Neural cell (in vitro differentiated cells): ENCODE results near the gene TSPOAP1. TPM values are rescaled to one million over a fixed set of nuclear protein-coding genes. Genes with fewer than 3 reads are reported as not detected.

Experiments used
- H2AFZ ChIP-seq: fragments of 200-600, 300-800 bp; sonication (generic), shearing (Covaris generic); 2 replicates; pipeline ENCODE4 v1.6.0; 2014; ENCODE audit warnings: low read depth, mild to moderate bottlenecking, antibody characterized with exemption, low read length, moderate library complexity
- H3F3A ChIP-seq: fragments of 200-600 bp; shearing (Covaris generic); 2 replicates; pipeline ENCODE4 v1.6.1; 2016; ENCODE audit warnings: mild to moderate bottlenecking, moderate library complexity, mixed read lengths, antibody characterized with exemption, low read length; ENCODE audit not compliant: insufficient read depth, poor library complexity, severe bottlenecking
- H3K27ac ChIP-seq: fragments of 200-600, 300-800 bp; sonication (generic), shearing (Covaris generic); 2 replicates; pipeline ENCODE4 v1.5.1; 2014; ENCODE audit warnings: mild to moderate bottlenecking, low read length, moderate library complexity
- H3K27me3 ChIP-seq: fragments of 300-800, 200-600 bp; sonication (generic), shearing (Covaris generic); 2 replicates; pipeline ENCODE4 v1.6.0; 2014; ENCODE audit warnings: mild to moderate bottlenecking, low read depth, low read length, moderate library complexity; ENCODE audit not compliant: insufficient read depth
- H3K36me3 ChIP-seq: fragments of 300-800, 200-600 bp; sonication (generic), shearing (Covaris generic); 2 replicates; pipeline ENCODE4 v1.5.1; 2014; ENCODE audit warnings: mild to moderate bottlenecking, antibody characterized with exemption, low read length, moderate library complexity; ENCODE audit not compliant: insufficient read depth
- H3K4me2 ChIP-seq: fragments of 300-800, 200-600 bp; sonication (generic), shearing (Covaris generic); 2 replicates; pipeline ENCODE4 v1.6.0; 2014; ENCODE audit warnings: mild to moderate bottlenecking, low read length
- H3K4me3 ChIP-seq: fragments of 300-800, 200-600 bp; sonication (generic), shearing (Covaris generic); 2 replicates; pipeline ENCODE4 v1.5.1; 2014; ENCODE audit warnings: mild to moderate bottlenecking, low read length, moderate library complexity
- H3K79me2 ChIP-seq: fragments of 200-600 bp; shearing (Covaris generic); replicated peaks from 2 replicates; pipeline ENCODE4 v1.6.0; 2014; ENCODE audit warnings: mild to moderate bottlenecking, low read length, moderate library complexity; ENCODE audit not compliant: insufficient read depth
- H3K9ac ChIP-seq: fragments of 300-800, 200-600 bp; sonication (generic), shearing (Covaris generic); 2 replicates; pipeline ENCODE4 v1.6.1; 2016; ENCODE audit warnings: mild to moderate bottlenecking, low read length, mixed read lengths
- H3K9me2 ChIP-seq: fragments of 200-600 bp; shearing (Covaris generic); 2 replicates; pipeline ENCODE4 v1.6.1; 2016; ENCODE audit warnings: mild to moderate bottlenecking, low read length, mixed read lengths; ENCODE audit not compliant: insufficient read depth
- H3K9me3 ChIP-seq: fragments of 200-600, 300-800 bp; sonication (generic), shearing (Covaris generic); 2 replicates; pipeline ENCODE4 v1.6.1; 2016; ENCODE audit warnings: mild to moderate bottlenecking, mixed run types, low read length, moderate library complexity, mixed read lengths
- H4K20me1 ChIP-seq: fragments of 200-600 bp; shearing (Covaris generic); 2 replicates; pipeline ENCODE4 v1.6.1; 2016; ENCODE audit warnings: mild to moderate bottlenecking, mixed run types; ENCODE audit not compliant: insufficient read depth
- CTCF ChIP-seq: fragments of 450-650 bp; IDR thresholded peaks from 2 replicates; pipeline ENCODE4 v1.5.1; 2014; ENCODE audit warnings: antibody characterized with exemption, mild to moderate bottlenecking, moderate library complexity; ENCODE audit not compliant: poor library complexity, severe bottlenecking
- EP300 ChIP-seq: fragments of 450-650 bp; conservative IDR thresholded peaks from 2 replicates; pipeline ENCODE4 v1.6.1; 2014; ENCODE audit warnings: antibody characterized with exemption, mild to moderate bottlenecking, moderate library complexity; ENCODE audit not compliant: poor library complexity, severe bottlenecking
- EZH2 ChIP-seq: fragments of 200-600, 300-800 bp; shearing (Covaris generic), sonication (generic); IDR thresholded peaks from 2 replicates; pipeline ENCODE4 v1.6.1; 2014; ENCODE audit warnings: antibody characterized with exemption, low read length, borderline replicate concordance, mild to moderate bottlenecking; ENCODE audit not compliant: insufficient read depth, poor library complexity, severe bottlenecking
- MXI1 ChIP-seq: fragments of 450-650 bp; conservative IDR thresholded peaks from 2 replicates; pipeline ENCODE4 v1.6.1; 2014; ENCODE audit warnings: antibody characterized with exemption, mild to moderate bottlenecking; ENCODE audit not compliant: poor library complexity, severe bottlenecking
- POLR2AphosphoS5 ChIP-seq: IDR thresholded peaks from 2 replicates; pipeline ENCODE4 v1.6.1; 2012
- RAD21 ChIP-seq: fragments of 450-650 bp; conservative IDR thresholded peaks from 2 replicates; pipeline ENCODE4 v1.6.1; 2014; ENCODE audit warnings: antibody characterized with exemption, mild to moderate bottlenecking, moderate library complexity
- SMC3 ChIP-seq: fragments of 450-650 bp; conservative IDR thresholded peaks from 2 replicates; pipeline ENCODE4 v1.6.1; 2014; ENCODE audit warnings: antibody characterized with exemption, mild to moderate bottlenecking, moderate library complexity; ENCODE audit not compliant: poor library complexity
- TAF1 ChIP-seq: IDR thresholded peaks from 2 replicates; pipeline ENCODE4 v1.6.1; 2012; ENCODE audit warnings: low read depth
- polyA plus RNA-seq: library from polyadenylated mRNA; depleted of rRNA; stranded (reverse); fragments of >200 nt; gene quantifications from 2 replicates; pipeline ENCODE4 v1.2.3, GENCODE V29; 2014
- TF ChIP-seq, protein P1 (sequence below): IDR thresholded peaks from 2 replicates; pipeline ENCODE4 v1.6.1; 2012; ENCODE audit warnings: borderline replicate concordance

The TSPOAP1 gene
- polyA plus RNA-seq, 1 donor from 2014 or later = 103 TPM

DNA sequence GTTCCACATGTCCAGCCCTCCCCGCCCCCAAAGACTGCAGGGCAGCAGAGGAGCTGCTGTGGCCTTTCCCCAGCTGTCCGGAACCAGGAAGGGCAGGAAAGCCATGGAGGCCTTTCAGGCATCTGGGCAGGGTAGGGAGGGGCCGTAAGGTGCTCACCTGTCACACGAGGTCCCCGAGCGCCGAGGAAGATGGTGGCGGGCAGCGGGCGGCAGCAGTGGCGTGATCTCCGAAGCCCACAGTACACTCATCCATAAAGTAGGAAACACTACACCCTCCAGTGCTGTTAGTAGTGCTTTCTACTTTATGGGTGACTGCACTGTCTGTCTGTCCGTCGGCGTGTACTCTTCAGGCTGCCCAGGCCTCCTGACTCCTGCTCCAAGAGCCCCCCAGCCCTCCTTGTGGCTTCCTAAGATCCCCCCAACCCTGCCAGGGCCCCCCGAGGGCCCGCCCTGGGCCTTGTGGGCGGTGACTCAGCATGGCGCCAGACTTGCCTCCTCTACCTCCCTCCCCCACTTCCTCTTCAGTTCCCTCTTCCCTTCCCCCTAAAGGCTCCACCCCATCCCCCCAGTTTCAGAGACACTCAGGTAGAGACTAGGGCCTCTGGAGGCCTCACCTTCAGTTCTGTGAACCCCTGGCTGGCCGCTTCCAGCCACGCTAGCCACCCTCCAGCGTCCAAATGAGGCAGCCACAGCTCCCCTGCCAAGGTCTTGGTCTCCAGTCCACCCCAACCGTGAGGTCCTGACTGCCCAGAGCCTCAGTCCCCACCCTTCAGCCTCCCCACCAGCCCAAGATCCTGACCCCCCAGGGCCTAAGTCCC lies 2.6 kb upstream of the TSPOAP1 start:
- Histone ChIP-seq H3K4me2 (no peak overlapping the region), H3K4me3 (peak overlapping the region; percentile 83), H3K9me3 (no peaks in the 10 kb centered on the region), H3K9ac (no peak overlapping the region), H3K27me3 (no peaks in the 10 kb centered on the region), H3F3A (no peaks in the 10 kb centered on the region), H3K27ac (no peak overlapping the region), H3K9me2 (no peaks in the 10 kb centered on the region), H3K36me3 (no peaks in the 10 kb centered on the region), H4K20me1 (no peaks in the 10 kb centered on the region), H2AFZ (no peak overlapping the region), H3K79me2 (peaks cover 19% of the 10 kb centered on the region)
- TF ChIP-seq CTCF (no peak), TAF1 (no peak), EP300 (no peak), POLR2AphosphoS5 (no peak), EZH2 (no peak), MXI1 (no peak), SMC3 (no peak), RAD21 (no peak)
- TF ChIP-seq, protein P1, sequence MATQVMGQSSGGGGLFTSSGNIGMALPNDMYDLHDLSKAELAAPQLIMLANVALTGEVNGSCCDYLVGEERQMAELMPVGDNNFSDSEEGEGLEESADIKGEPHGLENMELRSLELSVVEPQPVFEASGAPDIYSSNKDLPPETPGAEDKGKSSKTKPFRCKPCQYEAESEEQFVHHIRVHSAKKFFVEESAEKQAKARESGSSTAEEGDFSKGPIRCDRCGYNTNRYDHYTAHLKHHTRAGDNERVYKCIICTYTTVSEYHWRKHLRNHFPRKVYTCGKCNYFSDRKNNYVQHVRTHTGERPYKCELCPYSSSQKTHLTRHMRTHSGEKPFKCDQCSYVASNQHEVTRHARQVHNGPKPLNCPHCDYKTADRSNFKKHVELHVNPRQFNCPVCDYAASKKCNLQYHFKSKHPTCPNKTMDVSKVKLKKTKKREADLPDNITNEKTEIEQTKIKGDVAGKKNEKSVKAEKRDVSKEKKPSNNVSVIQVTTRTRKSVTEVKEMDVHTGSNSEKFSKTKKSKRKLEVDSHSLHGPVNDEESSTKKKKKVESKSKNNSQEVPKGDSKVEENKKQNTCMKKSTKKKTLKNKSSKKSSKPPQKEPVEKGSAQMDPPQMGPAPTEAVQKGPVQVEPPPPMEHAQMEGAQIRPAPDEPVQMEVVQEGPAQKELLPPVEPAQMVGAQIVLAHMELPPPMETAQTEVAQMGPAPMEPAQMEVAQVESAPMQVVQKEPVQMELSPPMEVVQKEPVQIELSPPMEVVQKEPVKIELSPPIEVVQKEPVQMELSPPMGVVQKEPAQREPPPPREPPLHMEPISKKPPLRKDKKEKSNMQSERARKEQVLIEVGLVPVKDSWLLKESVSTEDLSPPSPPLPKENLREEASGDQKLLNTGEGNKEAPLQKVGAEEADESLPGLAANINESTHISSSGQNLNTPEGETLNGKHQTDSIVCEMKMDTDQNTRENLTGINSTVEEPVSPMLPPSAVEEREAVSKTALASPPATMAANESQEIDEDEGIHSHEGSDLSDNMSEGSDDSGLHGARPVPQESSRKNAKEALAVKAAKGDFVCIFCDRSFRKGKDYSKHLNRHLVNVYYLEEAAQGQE = no peak

- Histone ChIP-seq H3K27ac (peak overlapping the region; percentile 93), H3F3A (no peaks in the 10 kb centered on the region), H4K20me1 (no peaks in the 10 kb centered on the region), H2AFZ (no peak overlapping the region), H3K9me3 (no peaks in the 10 kb centered on the region), H3K4me3 (peak overlapping the region; percentile 83), H3K36me3 (no peaks in the 10 kb centered on the region), H3K4me2 (peak overlapping the region; percentile 96), H3K79me2 (peaks cover 26% of the 10 kb centered on the region), H3K9me2 (no peaks in the 10 kb centered on the region), H3K9ac (peak overlapping the region; percentile 88), H3K27me3 (no peaks in the 10 kb centered on the region)
- TF ChIP-seq SMC3 = no peak
- TF ChIP-seq RAD21 = no peak
- no peak for TF ChIP-seq TAF1
- no peak for TF ChIP-seq EP300
- TF ChIP-seq MXI1 = no peak
- TF ChIP-seq, protein P1 = no peak
- no peak for TF ChIP-seq CTCF
- TF ChIP-seq POLR2AphosphoS5 = no peak
- TF ChIP-seq EZH2 = no peak
Observed at GRCh38 chr17:58330538-58330996, 2.0 kb upstream of the TSPOAP1 start.
